Coronary artery (tissue), 2 donors: Measurements from ENCODE around the gene RSBN1L.

Source experiments
- DNase-seq: peaks from one replicate; pipeline ENCODE4 v3.0.0-alpha.2; 2017; ENCODE audit warnings: low spot score
- H3K27ac ChIP-seq, 2 donors: fragments of 200-600 bp; sonication (generic); one replicate each; pipeline ENCODE4 v1.5.1; 2016 to 2019
- H3K4me3 ChIP-seq: fragments of 200-600 bp; sonication (generic); 2 replicates; pipeline ENCODE4 v1.5.1; 2016; ENCODE audit warnings: mild to moderate bottlenecking, moderate library complexity
- CTCF ChIP-seq: fragments of 200-600 bp; sonication (generic); IDR thresholded peaks from one replicate; pipeline ENCODE4 v1.5.1; 2019; ENCODE audit warnings: antibody characterized with exemption

The RSBN1L gene

GRCh38 chr7:77819021-77819420 lies 122.8 kb downstream of the RSBN1L start:
- DNase-seq = no peak
- Histone ChIP-seq H3K4me3 (no peak overlapping the region), H3K27ac (no peak overlapping the region)
- TF ChIP-seq CTCF = no peak

GRCh38 chr7:77820967-77821366 lies 124.7 kb downstream of the RSBN1L start:
- no peak for TF ChIP-seq CTCF
- no peak overlapping the region for H3K27ac ChIP-seq
- H3K4me3 ChIP-seq = no peak overlapping the region
- no peak for DNase-seq

- TF ChIP-seq CTCF = no peak
- Histone ChIP-seq H3K4me3 (no peak overlapping the region), H3K27ac (no peak overlapping the region)
- DNase-seq = no peak
Measured at GRCh38 chr7:77822269-77822668, 126.0 kb downstream of the RSBN1L start.

- peak overlapping the region in 1 of 2 donors; percentile 40 for H3K27ac ChIP-seq
Measured at GRCh38 chr7:77823787-77824186, 127.5 kb downstream of the RSBN1L start.

GRCh38 chr7:77824636-77825035 lies 128.4 kb downstream of the RSBN1L start:
- H3K27ac ChIP-seq = no peak overlapping the region
- no peak for TF ChIP-seq CTCF
- no peak overlapping the region for H3K4me3 ChIP-seq
- no peak for DNase-seq

More at GRCh38 chr7:77823787-77824186, 127.5 kb downstream of the RSBN1L start:
- no peak for TF ChIP-seq CTCF
- H3K4me3 ChIP-seq = no peak overlapping the region
- no peak for DNase-seq

- Histone ChIP-seq H3K27ac (no peak overlapping the region), H3K4me3 (no peak overlapping the region)
- no peak for TF ChIP-seq CTCF
- no peak for DNase-seq
Measured at GRCh38 chr7:77825131-77825530, 128.9 kb downstream of the RSBN1L start.

GRCh38 chr7:77826300-77826699 lies 130.0 kb downstream of the RSBN1L start:
- no peak overlapping the region for H3K4me3 ChIP-seq
- no peak for DNase-seq
- TF ChIP-seq CTCF = no peak

More at GRCh38 chr7:77826300-77826699, 130.0 kb downstream of the RSBN1L start:
- no peak overlapping the region for H3K27ac ChIP-seq
